ENCODE results near the gene RTRAF. TPM values are rescaled to one million over a fixed set of nuclear protein-coding genes. Genes with fewer than 3 reads are reported as not detected.

Gene RTRAF
- total RNA-seq, 1 experiment from 2014 or later = 282 TPM

GRCh38 chr14:52060080-52060479 lies 70.7 kb downstream of the RTRAF start:
- no peak overlapping the region for H3K27ac Mint-ChIP-seq
- no peaks in the 10 kb centered on the region for H3K9me3 Mint-ChIP-seq
- peaks cover 3% of the 10 kb centered on the region for H3K27me3 Mint-ChIP-seq (ENCODE audit: low read depth)
- ATAC-seq (no peak), DNase-seq (ENCODE audit: low spot score) (no peak)
- ChIA-PET POLR2A (interaction anchor here (0.6 kb wide), 1 partner anchor 494 kb away, joined by 3 read pairs; no protein-coding TSS in a partner anchor), CTCF (no interaction called here)
- H3K36me3 Mint-ChIP-seq = no peaks in the 10 kb centered on the region
- TF ChIP-seq ATF1 (CRISPR knock-in tag; IDR thresholded peaks at IDR 0.05) (no peak), CTCF (IDR thresholded peaks at IDR 0.05) (no peak), SP1 (CRISPR knock-in tag; conservative IDR thresholded peaks at IDR 0.05) (no peak), EMX1 (CRISPR knock-in tag; IDR thresholded peaks at IDR 0.05) (no peak), MYBL2 (CRISPR knock-in tag; IDR thresholded peaks at IDR 0.05) (no peak)
- peaks cover 19% of the 10 kb centered on the region for H3K4me1 Mint-ChIP-seq
- H3K4me3 Mint-ChIP-seq = no peak overlapping the region

Other genes with a start within 250 kb of the RTRAF start
- 10.4 to 11.4 TPM (median 10.7 TPM) in 3 replicates for gene GNG2, start 128.9 kb upstream of the RTRAF start, total RNA-seq (2021)
- 5.4 to 8.5 TPM (median 6.3 TPM) in 3 replicates for gene NID2, start 79.5 kb downstream of the RTRAF start, total RNA-seq (2021)

Data from WTC11 (cell line).